GM08714 (cell line): ENCODE measurements around the gene RIMKLA.

Source experiments
- H3K4me3 ChIP-seq: fragments of 200-500 bp; sonication (Bioruptor generic); 2 replicates; pipeline ENCODE4 v1.5.1; 2014; ENCODE audit warnings: mild to moderate bottlenecking, low read length, inconsistent platforms
- ZNF274 ChIP-seq: IDR thresholded peaks from 2 replicates; pipeline ENCODE4 v1.6.1; 2012; ENCODE audit warnings: mild to moderate bottlenecking, low read depth, low read length

Gene RIMKLA

GRCh38 chr1:42364089-42364488 lies 16.5 kb upstream of the RIMKLA start:
- no peak for TF ChIP-seq ZNF274
- H3K4me3 ChIP-seq: no peak overlapping the region

GRCh38 chr1:42364542-42364941 lies 16.1 kb upstream of the RIMKLA start:
- TF ChIP-seq ZNF274: no peak
- H3K4me3 ChIP-seq: no peak overlapping the region

- no peak overlapping the region for H3K4me3 ChIP-seq
- TF ChIP-seq ZNF274: no peak
Observed at GRCh38 chr1:42365118-42365517, 15.5 kb upstream of the RIMKLA start.

DNA sequence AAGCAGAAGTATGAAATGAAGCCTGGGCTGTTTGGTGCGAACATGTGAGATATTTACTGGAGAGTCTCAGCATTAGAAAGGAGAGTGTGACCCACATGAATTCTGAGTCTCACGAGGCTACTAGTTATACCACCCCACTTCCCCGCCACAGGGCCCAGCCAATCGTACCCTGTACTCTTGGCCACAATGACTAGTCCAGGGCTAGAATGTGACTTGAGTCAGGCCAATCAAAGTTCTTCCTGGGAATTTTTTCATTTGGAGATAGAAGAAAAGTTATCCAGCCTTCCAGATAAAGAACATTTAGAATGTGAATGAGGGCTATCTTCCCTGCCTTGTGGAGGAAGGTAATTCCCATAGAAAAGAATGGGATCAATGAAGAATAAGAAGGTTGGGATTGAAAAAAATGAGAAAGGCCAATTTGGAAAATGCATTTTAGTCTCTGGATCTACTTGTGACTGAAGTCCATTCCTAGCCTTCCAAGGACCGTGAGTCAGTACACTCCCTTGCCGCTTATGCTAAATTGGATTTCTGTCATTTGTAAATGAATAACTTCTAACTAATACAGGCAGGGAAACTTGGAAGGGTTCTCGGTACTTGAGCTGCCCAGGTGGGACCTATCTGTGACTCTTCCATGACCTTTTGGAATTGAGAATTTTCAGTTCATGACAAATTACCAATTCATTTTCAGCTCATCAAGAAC lies 12.3 kb upstream of the RIMKLA start:
- no peak overlapping the region for H3K4me3 ChIP-seq
- no peak for TF ChIP-seq ZNF274

- no peak for TF ChIP-seq ZNF274
- H3K4me3 ChIP-seq: no peak overlapping the region
Observed at GRCh38 chr1:42369471-42369870, 11.1 kb upstream of the RIMKLA start.

DNA sequence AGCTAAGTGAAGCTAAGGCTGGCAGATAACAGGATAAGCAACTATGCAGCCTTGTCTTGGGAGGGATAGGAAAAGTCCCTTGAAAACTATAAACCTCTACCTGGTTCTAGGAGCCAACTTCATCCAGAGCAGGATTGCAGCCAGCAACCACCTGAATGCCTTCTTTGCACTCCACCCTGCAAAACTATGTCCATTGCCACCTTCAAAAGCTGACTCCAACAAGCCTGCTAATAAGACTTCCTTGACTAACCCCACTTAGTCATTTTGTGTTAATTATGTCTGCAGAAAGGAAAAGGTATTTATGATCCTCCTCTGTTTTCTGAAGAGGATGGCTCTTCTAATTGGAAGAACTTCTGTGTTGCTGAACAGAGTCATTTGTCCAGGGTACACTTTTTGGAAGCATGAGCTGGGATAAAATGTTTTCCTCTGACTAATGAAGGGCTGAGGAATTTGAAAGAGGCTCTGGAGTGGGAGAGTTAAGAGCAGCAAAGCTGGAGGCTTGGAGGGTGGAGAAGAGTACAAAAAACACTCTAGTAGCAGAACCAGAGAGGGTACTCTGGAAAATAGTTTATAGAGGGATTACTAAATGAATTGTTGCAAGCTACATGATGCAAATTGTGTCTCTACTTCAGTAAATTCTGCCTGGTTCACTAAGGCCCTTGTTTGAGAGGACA lies 9.6 kb upstream of the RIMKLA start:
- TF ChIP-seq ZNF274: no peak
- no peak overlapping the region for H3K4me3 ChIP-seq

GRCh38 chr1:42372796-42373195 lies 7.8 kb upstream of the RIMKLA start:
- no peak for TF ChIP-seq ZNF274
- no peak overlapping the region for H3K4me3 ChIP-seq

DNA sequence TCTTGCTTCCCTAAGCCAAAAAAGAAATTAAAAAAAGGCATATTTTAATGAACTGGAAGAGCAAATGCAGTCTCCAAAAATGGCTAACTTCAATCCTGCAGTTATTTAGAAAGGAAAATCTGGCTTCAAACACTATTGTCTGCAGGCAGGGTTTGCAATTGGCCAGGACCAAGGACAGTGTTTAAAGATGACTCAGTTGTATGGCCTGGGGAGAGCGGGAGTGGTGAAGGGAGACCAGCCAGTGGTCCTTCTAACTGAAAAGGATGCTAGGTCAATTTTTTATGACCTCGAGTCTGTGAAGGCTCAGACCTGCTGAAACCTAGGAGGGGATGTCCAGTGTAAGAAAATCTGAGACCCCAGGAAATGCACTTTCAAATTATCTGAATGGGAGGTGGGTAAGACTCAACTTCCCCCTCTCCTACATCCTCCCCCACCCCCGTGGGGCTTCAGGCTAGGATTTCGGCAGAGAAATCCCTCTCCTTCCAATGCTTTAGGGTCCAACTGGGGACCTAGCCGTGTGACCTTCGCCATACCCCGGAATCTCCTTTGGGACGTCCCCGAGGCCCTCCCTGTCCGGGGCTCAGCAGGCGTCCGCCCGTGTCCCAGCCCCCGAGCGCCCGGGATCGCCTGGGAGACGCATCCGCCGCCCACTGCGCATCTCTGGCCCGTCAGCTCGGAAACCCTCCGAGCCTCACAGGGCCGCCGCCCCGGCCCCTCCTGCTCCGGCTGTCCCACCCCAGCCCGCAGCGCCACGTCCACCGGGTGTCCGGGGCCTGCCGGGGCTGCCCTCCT lies 602 bp upstream of the RIMKLA start:
- peak overlapping the region; percentile 73; the same call in 1 of the 2 replicates for H3K4me3 ChIP-seq
- TF ChIP-seq ZNF274: no peak

DNA sequence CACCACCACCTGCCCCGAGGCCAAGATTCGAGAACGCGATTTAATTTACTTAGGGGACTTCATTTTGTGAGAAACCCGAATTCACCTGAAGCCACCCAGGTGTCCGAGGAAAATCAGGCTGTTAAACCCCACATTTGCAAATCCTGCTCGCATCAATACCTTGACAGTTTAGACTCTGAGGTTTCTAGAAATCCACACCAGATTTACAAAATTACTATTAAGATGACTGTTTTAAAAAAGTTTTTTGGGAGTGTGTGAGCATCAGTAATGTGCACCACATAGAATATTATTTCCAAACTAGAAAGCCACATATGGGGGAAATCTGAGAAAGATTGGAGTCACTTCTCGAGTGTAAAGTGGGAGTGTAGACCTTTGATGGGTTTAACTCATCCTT lies 685 bp downstream of the RIMKLA start:
- H3K4me3 ChIP-seq: peak overlapping the region; percentile 73; the same call in 1 of the 2 replicates
- no peak for TF ChIP-seq ZNF274

GRCh38 chr1:42385283-42385682 lies 4.7 kb downstream of the RIMKLA start:
- no peak for TF ChIP-seq ZNF274

DNA sequence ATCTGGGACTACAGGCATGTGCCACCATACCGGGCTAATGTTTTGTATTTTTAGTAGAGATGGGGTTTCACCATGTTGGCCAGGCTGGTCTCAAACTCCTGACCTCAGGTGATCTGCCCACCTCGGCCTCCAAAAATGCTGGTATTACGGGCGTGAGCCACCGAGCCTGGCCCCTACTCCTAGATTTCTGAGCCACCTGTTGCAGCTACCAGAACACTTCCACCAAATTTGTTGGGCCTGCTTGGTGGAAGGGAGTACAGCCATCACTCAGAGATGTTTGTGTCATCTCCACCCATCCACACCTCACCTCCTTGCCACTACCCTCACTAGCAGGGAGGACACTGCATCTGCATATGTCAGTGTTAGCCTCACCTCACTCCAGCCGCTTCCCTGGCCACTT lies 5.5 kb downstream of the RIMKLA start:
- no peak for TF ChIP-seq ZNF274
- H3K4me3 ChIP-seq: no peak overlapping the region

More at GRCh38 chr1:42385283-42385682, 4.7 kb downstream of the RIMKLA start:
- no peak overlapping the region for H3K4me3 ChIP-seq

DNA sequence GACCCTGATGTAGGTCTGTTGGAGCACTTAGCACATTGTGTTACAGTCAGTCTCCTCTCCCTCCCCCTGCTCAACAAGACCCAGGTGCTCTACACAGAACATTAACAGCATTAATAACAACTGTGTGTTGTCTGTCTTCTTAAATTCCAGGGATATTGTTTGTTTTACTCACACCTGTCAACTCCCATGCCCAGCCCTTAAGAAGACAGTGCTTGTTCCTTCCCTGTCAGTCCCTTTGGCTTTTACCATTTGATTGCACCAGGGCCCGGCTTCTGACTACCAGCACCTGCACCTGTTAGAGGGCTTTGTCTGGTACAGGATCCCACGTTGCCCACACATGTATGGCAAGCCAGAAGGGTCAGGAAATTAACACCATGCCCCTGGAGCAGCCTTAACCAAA lies 11.7 kb downstream of the RIMKLA start:
- no peak for TF ChIP-seq ZNF274

DNA sequence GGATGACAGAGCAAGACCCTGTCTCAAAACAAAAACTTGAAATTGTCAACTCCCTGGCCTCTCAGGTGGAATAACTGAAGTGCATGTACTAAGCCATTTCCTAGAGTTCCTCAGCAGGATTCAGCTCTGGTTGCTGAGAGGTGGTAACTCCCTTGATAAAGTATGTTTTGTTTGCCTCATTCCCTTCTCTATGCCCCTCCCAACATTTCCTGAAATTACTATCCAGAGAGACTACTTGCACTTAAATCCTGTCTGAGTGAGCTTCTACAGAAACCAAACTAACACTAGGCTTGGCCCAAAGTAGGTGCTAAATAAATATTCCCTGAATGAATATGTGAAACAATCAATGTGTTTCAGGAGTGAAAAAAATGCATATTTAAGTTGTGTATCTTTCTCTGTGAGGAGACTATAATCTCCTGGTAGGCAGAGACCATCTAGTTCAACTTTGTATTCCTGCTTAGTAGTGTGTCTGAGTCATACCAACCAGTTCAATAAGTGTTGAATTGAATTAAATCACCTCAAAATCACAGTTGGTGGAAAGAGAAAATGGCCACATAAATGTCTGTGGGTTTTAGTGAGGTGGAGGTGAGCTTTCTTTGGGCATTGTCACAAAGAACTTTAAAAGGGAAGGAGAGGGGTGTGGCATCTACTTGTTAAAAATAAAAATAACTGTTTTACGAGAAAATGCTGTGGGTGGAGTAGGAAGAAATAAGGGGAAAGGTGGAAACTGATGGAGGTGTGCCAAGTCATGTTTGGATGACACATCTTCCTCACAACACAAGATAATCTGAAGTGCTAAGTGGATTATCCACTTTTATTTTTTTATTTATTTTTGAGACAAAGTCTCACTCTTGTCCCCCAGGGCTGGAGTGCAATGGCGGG lies 12.6 kb downstream of the RIMKLA start:
- H3K4me3 ChIP-seq: no peak overlapping the region
- no peak for TF ChIP-seq ZNF274

More for the DNA sequence above, 11.7 kb downstream of the RIMKLA start:
- H3K4me3 ChIP-seq: no peak overlapping the region

DNA sequence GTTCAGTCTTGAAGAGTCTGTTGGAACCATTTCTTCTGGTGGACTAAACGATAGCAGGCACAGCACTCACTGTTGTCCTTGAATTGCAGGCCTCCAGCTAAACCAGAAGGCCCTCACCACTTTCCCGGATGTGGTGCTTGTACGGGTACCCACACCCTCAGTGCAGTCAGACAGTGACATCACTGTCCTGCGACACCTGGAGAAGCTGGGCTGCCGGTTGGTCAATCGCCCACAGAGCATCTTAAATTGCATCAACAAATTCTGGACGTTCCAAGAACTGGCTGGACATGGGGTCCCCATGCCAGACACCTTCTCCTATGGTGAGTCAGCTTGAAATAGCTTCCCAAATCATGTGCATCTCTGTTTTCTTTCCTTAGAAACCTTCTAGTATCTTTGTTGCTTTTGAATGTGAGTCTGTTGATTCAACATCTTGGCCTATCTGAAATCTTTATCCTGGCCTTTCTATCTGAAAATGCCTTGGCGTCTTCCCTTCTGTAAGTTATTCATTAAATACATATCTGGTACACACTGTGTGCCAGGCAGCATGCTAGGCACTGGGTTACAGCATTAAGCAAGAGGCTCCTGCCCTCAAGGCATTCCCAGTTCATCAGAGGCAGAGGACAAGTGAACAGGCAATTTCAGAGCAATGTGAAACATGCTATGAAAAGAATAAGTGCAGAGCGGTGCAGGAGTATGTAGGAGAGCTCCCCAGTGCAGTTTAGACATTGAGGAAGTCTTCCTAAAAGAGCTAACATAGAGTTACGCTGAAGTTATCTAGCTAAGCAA lies 18.9 kb downstream of the RIMKLA start:
- no peak overlapping the region for H3K4me3 ChIP-seq
- no peak for TF ChIP-seq ZNF274
